NCI-H446 treated with DMSO at 0.1 percent for 48 hours (cell line): ENCODE data around the gene UROD.
"Not testable (repeated sequence)": the region's sequence is repeated elsewhere in the genome, so short reads cannot be mapped to it uniquely, and the experiment has no call there.

Experiments
- DNase-seq: peaks from one replicate; lab custom pipeline; 2025; lab: John Stamatoyannopoulos, UW

The UROD gene

GRCh38 chr1:45011837-45012638 is at the start of gene UROD:
Gene UROD (plus strand): TSS chr1:45012254. CDS start chr1:45012266, 12 bp downstream.
- DNase-seq = peak; percentile 95

GRCh38 chr1:44962729-44963128 is 49.3 kb upstream of the UROD start:
- peak; percentile 39 for DNase-seq

GRCh38 chr1:44964396-44964795 is 47.7 kb upstream of the UROD start:
- DNase-seq = no peak

- DNase-seq = no peak
Measured at GRCh38 chr1:44970317-44970716, 41.7 kb upstream of the UROD start.

GRCh38 chr1:44973645-44974044 is 38.4 kb upstream of the UROD start:
- DNase-seq = no peak

GRCh38 chr1:44976252-44976651 is 35.8 kb upstream of the UROD start:
- DNase-seq = no peak

- not testable (repeated sequence) for DNase-seq
Measured at GRCh38 chr1:44977372-44977771, 34.7 kb upstream of the UROD start.

GRCh38 chr1:44985747-44986359 is 26.2 kb upstream of the UROD start:
- no peak for DNase-seq

- no peak for DNase-seq
Measured at GRCh38 chr1:44988531-44989156, 23.4 kb upstream of the UROD start.

- DNase-seq = no peak
Measured at GRCh38 chr1:44994309-44994898, 17.6 kb upstream of the UROD start.

GRCh38 chr1:44995467-44996238 is 16.4 kb upstream of the UROD start:
- DNase-seq = no peak

- DNase-seq = no peak
Measured at GRCh38 chr1:44999232-44999631, 12.8 kb upstream of the UROD start.

GRCh38 chr1:45001011-45001481 is 11.0 kb upstream of the UROD start:
- DNase-seq = no peak

- not testable (repeated sequence) for DNase-seq
Measured at GRCh38 chr1:45001576-45001975, 10.5 kb upstream of the UROD start.

- no peak for DNase-seq
Measured at GRCh38 chr1:45002650-45003645, 9.1 kb upstream of the UROD start.

GRCh38 chr1:45003741-45004140 is 8.3 kb upstream of the UROD start:
- no peak for DNase-seq

GRCh38 chr1:45004281-45004920 is 7.7 kb upstream of the UROD start:
- no peak for DNase-seq

GRCh38 chr1:45005761-45006160 is 6.3 kb upstream of the UROD start:
- DNase-seq = no peak

- no peak for DNase-seq
Measured at GRCh38 chr1:45007311-45007710, 4.7 kb upstream of the UROD start.

- no peak for DNase-seq
Measured at GRCh38 chr1:45008076-45008475, 4.0 kb upstream of the UROD start.
